ENCODE data around the gene SLC36A3. TPM values are rescaled to one million over a fixed set of nuclear protein-coding genes. Genes with fewer than 3 reads are reported as not detected.
A peak's percentile ranks its signal among the peaks of the same experiment; 100 is the strongest.

SLC36A3 gene
- total RNA-seq, 3 donors from 2014 or later: not detected

DNA sequence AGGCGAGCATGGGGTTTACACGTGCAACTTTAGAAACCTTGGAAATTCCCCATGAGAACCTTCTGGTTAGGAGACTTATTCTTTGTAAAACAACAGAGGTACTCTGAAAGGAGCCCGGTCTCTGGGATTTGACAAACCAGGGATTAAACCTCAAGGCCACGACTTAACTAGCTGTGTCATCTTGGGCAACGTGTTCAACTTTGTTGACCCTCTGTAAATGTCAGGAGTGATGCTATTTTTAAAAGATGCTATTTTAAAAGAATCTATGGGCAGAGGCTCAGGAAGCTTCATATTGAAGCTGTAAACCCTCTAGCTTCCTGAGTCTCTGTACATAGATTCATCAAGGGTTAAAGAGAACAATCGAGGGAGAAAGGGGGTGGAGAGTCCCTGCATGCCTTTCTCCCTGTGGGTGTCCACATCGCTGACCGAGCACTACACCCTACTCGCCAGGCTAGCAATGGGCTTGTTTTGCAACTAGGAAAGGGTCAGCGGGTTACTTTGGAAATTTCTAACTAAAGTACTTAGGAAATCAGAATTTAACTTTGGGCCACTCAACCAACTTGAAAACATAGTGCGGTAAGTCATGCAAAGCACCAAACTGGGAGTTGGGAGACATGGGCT, 41.7 kb upstream of the SLC36A3 start:
- Histone ChIP-seq H3K9me3 (no peaks in the 10 kb centered on the region), H3K4me3 (no peak overlapping the region), H3K36me3 (no peaks in the 10 kb centered on the region), H3K27ac (peak overlapping the region in 1 of 2 donors; percentile 55), H3K4me1 (no peaks in the 10 kb centered on the region), H3K27me3 (peaks cover 0 to 4% of the 10 kb centered on the region in 2 donors)
- TF ChIP-seq, protein P1, sequence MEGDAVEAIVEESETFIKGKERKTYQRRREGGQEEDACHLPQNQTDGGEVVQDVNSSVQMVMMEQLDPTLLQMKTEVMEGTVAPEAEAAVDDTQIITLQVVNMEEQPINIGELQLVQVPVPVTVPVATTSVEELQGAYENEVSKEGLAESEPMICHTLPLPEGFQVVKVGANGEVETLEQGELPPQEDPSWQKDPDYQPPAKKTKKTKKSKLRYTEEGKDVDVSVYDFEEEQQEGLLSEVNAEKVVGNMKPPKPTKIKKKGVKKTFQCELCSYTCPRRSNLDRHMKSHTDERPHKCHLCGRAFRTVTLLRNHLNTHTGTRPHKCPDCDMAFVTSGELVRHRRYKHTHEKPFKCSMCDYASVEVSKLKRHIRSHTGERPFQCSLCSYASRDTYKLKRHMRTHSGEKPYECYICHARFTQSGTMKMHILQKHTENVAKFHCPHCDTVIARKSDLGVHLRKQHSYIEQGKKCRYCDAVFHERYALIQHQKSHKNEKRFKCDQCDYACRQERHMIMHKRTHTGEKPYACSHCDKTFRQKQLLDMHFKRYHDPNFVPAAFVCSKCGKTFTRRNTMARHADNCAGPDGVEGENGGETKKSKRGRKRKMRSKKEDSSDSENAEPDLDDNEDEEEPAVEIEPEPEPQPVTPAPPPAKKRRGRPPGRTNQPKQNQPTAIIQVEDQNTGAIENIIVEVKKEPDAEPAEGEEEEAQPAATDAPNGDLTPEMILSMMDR (IDR thresholded peaks at IDR 0.05): no peak
- no peak for TF ChIP-seq POLR2AphosphoS5 (IDR thresholded peaks at IDR 0.05)
- no peak for TF ChIP-seq POLR2A (IDR thresholded peaks at IDR 0.05)
- intact Hi-C loops (cut with DNase I; ENCODE audit: low total_unique reads): no loop called here
- no peak for DNase-seq (ENCODE audit: low spot score in 2 of 2)

DNA sequence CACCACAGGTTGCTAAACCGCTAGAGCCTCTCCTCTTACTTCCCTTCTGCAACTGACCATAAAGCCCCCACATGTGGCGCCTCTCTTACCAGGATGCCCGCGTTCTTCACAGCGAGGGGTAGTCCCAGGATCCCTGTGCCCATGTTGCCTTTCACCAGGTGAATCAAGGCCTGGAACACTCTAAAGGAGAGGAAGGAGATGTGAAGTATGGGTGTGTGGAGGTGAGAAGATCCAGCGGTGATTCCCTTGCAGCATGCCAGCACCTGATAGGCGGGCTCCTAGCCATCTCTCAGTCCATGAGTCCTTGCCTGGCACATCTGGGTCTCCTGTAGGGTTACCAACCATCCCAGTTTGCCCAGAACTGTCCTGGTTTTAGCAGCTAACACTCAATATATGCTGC, 40.5 kb upstream of the SLC36A3 start:
- intact Hi-C loops (cut with DNase I; ENCODE audit: low total_unique reads): no loop called here
- TF ChIP-seq, protein P1 (IDR thresholded peaks at IDR 0.05): no peak
- TF ChIP-seq POLR2AphosphoS5 (IDR thresholded peaks at IDR 0.05) (no peak), POLR2A (IDR thresholded peaks at IDR 0.05) (no peak)
- H3K9me3 ChIP-seq: no peaks in the 10 kb centered on the region

DNA sequence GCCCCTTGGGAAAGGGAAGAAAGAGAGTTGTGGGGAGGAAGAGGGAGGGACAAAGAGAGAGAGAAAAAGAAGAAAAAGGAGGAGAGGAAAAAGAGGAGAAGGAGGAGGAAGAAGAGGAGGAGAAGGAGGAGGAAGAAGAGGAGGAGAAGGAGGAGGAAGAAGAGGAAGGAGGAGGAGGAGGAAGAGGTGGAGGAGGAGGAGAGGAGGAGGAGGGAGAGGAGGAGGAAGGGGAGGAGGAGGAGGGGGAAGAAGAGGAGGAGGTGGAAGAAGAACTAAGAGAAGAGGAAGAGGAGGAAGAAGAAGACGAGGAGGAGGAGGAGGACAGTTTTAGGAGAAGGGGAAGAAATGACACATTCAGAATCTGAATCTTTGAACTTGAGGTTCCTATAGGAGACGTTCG, 36.4 kb upstream of the SLC36A3 start:
- H3K4me1 ChIP-seq: no peaks in the 10 kb centered on the region
- no peak overlapping the region for H3K27ac ChIP-seq
- no peak for DNase-seq (ENCODE audit: low spot score in 2 of 2)
- H3K27me3 ChIP-seq: peaks cover 0 to under 1% of the 10 kb centered on the region in 2 donors
- no peak for TF ChIP-seq POLR2AphosphoS5 (IDR thresholded peaks at IDR 0.05)
- TF ChIP-seq, protein P1 (IDR thresholded peaks at IDR 0.05): no peak
- no peak for TF ChIP-seq POLR2A (IDR thresholded peaks at IDR 0.05)
- no peaks in the 10 kb centered on the region for H3K9me3 ChIP-seq
- no peak overlapping the region for H3K4me3 ChIP-seq
- intact Hi-C loops (cut with DNase I; ENCODE audit: low total_unique reads): no loop called here
- no peaks in the 10 kb centered on the region for H3K36me3 ChIP-seq

More for the DNA sequence above, 40.5 kb upstream of the SLC36A3 start:
- Histone ChIP-seq H3K36me3 (no peaks in the 10 kb centered on the region), H3K4me1 (no peaks in the 10 kb centered on the region), H3K27ac (no peak overlapping the region), H3K27me3 (peaks cover 0 to 4% of the 10 kb centered on the region in 2 donors), H3K4me3 (no peak overlapping the region)
- DNase-seq (ENCODE audit: low spot score in 2 of 2): no peak

DNA sequence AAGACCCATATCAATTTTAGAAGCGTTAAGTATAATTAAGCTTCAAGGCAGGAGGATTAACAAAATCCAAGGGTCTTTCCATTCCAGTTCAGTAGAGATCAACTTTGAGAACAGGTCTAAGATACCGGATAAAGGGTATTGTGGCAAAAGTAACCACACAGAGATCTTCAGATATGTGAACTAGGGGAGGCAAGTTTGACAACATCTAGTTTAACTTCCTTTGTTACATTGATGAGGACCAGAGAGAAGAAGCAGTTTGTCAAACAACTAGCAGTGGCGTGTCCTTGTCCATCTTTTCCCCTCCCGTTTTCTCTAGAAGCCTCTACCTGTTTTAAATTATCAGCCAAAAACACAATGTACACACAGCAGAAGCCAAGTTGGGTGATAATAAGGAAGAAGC, 35.2 kb upstream of the SLC36A3 start:
- Histone ChIP-seq H3K27ac (no peak overlapping the region), H3K9me3 (no peaks in the 10 kb centered on the region), H3K36me3 (no peaks in the 10 kb centered on the region), H3K27me3 (no peaks in the 10 kb centered on the region), H3K4me3 (no peak overlapping the region), H3K4me1 (no peaks in the 10 kb centered on the region)
- intact Hi-C loops (cut with DNase I; ENCODE audit: low total_unique reads): no loop called here
- no peak for DNase-seq (ENCODE audit: low spot score in 2 of 2)
- TF ChIP-seq POLR2A (IDR thresholded peaks at IDR 0.05): no peak
- TF ChIP-seq, protein P1 (IDR thresholded peaks at IDR 0.05): no peak
- TF ChIP-seq POLR2AphosphoS5 (IDR thresholded peaks at IDR 0.05): no peak

DNA sequence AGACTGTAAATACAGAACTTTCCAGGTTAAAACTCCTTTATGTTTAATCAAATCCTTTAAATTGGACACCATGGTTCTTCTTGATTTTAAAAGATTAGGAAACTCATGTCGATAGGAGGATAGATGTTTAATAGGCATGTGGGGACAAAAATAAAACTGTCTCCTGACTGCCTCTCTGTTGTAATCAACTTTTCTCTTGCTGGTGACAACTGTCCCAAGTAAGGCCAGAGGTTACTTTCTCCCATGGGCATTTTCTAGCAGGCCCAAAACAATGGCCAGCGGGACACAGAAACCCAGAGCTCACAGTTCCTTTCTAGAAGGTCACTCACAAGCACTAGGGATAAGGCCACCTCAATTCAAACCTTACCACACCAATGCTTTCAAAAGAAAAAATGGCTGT, 29.3 kb upstream of the SLC36A3 start:
- DNase-seq (ENCODE audit: low spot score in 2 of 2): no peak
- Histone ChIP-seq H3K27ac (no peak overlapping the region), H3K9me3 (no peaks in the 10 kb centered on the region), H3K27me3 (no peaks in the 10 kb centered on the region), H3K4me3 (no peak overlapping the region), H3K4me1 (no peaks in the 10 kb centered on the region), H3K36me3 (no peaks in the 10 kb centered on the region)
- intact Hi-C loops (cut with DNase I; ENCODE audit: low total_unique reads): no loop called here
- TF ChIP-seq POLR2A (IDR thresholded peaks at IDR 0.05): no peak
- TF ChIP-seq, protein P1 (IDR thresholded peaks at IDR 0.05): no peak
- no peak for TF ChIP-seq POLR2AphosphoS5 (IDR thresholded peaks at IDR 0.05)
